Daoy (cell line): ENCODE data around the gene OAS1. TPM values are rescaled to one million over a fixed set of nuclear protein-coding genes. Genes with fewer than 3 reads are reported as not detected.

ENCODE experiments used
- DNase-seq: peaks from one replicate; pipeline ENCODE4 v3.0.0-alpha.2; 2015; ENCODE audit warnings: low read depth
- total RNA-seq: library from RNA; depleted of rRNA; stranded (reverse); fragments of >200 nt; shearing (Covaris generic); gene quantifications from 2 replicates; pipeline ENCODE4 v1.2.3, GENCODE V29; 2014; rRNA removed

The OAS1 gene
- 5.1 and 6.1 TPM in 2 replicates for total RNA-seq

DNA sequence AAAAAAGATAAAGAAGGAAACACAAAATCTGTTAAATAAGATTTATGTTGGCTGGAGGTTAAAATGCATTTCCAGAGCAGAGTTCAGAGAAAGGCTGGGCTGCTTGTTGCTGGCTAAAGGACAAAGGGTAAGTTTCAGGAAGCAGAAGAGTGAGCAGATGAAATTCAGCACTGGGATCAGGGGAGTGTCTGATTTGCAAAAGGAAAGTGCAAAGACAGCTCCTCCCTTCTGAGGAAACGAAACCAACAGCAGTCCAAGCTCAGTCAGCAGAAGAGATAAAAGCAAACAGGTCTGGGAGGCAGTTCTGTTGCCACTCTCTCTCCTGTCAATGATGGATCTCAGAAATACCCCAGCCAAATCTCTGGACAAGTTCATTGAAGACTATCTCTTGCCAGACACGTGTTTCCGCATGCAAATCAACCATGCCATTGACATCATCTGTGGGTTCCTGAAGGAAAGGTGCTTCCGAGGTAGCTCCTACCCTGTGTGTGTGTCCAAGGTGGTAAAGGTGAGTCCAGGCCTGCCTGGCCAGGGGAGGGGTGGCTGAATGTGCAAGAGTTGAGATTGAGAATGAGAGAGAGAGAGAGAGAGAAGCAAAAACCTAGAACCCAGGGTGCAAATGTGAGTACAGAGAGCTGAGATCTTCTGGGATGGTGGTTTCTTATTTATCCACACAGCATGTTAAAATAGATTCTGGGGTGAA, at the start of gene OAS1:
Gene OAS1, plus strand, starts transcription at position 251 of the 703 bp plus-strand sequence. Its CDS starts 78 bp downstream, at position 329.
- peak; percentile 66 for DNase-seq

DNA sequence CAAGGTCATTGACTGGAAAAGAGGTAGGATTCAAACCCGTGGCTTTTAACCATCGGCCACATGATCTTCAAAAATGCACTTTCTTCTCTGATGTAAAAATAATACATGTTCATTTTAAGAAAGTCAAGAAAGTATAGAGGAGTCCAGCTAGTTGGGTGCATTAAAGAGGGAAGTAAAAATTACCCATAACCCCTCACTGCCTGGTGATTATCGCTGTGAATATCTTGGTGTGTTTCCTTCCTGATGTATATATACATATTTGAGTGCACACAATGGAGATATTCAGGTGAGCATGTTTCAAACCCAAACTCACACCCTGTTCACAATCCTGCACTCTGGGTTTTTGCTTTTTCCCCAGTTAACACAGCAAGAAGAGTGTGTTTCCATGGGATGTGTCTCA, 47.5 kb upstream of the OAS1 start:
- no peak for DNase-seq

DNA sequence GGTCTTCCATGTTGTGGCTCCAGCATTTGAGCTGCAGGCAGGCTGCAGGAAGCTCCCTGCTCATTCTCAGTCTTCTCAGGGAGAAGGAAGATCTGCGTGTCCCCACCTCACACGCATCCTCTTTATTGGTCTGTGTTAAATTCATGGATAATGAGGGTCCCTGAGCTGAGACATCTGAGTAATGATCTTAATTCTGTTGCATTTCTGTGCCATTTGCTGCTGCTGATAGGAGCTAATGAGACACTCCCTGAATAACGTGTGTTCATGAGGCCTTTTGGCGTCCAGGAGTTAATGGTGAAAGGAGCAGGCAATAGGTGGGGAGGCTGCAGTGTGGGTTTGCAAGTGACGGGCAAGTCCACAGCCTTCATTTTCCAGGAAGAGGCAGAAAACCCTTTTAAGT, 46.6 kb upstream of the OAS1 start:
- DNase-seq: no peak

DNA sequence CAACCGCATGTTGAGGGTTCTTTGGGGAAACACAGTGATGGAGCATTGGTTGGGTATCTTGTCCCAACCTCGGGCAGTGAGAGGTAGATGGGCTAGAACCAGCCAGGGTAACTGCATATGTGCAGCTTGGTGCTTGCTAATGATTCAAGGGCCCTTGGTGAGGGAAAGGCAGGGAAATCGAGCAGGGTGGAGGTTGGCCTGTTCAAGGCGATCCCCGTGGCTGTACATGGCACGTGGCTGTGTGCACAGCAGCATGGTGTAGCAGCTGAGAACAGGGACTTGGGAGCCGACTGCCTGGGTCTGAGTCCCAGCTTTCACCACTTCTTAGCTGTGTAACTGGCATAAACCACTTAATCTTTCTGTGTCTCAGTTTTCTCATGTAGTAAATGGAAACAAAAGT, 45.5 kb upstream of the OAS1 start:
- DNase-seq: no peak

GRCh38 chr12:112862636-112863290, 44.0 kb upstream of the OAS1 start:
- DNase-seq: no peak

DNA sequence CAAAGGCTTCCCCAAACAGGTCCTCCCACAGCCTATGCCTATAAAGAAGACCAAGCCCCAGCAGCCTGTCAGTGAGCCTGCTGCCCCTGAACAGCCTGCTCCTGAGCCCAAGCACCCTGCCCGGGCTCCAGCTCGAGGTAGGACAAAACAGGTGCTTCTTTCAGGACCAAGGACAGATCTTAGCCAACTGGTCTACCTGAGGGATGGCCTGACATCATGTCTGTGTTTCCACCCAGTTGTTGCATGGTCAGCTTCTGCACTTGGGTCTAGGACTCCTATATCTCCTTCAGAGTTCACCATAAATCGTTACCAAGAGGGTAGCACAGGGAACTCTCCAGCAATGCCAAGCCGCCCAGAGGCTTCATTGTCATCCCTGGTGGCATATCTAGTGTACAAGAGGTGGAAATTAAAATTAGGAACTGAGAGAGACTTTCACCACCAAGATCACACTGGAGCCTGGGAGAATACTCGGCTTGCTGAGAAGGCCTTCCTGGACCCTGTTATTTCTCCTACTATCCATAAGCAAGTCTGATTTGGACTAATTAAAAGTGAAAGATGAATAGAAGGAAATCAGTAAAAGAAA, 38.2 kb upstream of the OAS1 start:
- DNase-seq: no peak

GRCh38 chr12:112869091-112869490, 37.7 kb upstream of the OAS1 start:
- no peak for DNase-seq

GRCh38 chr12:112869778-112870177, 37.0 kb upstream of the OAS1 start:
- no peak for DNase-seq

GRCh38 chr12:112870267-112870980, 36.3 kb upstream of the OAS1 start:
- DNase-seq: no peak

- peak; percentile 44 for DNase-seq
Observed at GRCh38 chr12:112875608-112876007, 31.2 kb upstream of the OAS1 start.

DNA sequence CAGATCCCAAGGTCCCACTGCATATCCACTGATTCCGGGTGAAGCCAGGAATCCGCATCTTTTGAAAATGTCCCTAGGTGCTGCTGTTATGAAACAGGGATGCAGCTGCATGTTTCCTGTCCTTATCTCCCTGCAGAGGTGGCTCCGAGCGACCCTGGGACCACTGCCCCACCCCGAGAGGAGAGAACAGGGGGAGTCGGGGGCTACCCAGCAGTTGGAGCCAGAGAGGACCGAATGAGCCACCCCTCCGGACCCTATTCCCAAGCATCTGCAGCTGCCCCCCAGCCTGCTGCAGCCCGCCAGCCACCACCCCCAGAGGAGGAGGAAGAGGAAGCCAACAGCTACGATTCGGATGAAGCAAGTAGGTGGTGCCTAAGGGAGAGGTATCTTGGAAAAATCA, 30.3 kb upstream of the OAS1 start:
- no peak for DNase-seq

- DNase-seq: no peak
Observed at GRCh38 chr12:112877006-112877405, 29.8 kb upstream of the OAS1 start.

GRCh38 chr12:112878488-112878887, 28.3 kb upstream of the OAS1 start:
- no peak for DNase-seq

DNA sequence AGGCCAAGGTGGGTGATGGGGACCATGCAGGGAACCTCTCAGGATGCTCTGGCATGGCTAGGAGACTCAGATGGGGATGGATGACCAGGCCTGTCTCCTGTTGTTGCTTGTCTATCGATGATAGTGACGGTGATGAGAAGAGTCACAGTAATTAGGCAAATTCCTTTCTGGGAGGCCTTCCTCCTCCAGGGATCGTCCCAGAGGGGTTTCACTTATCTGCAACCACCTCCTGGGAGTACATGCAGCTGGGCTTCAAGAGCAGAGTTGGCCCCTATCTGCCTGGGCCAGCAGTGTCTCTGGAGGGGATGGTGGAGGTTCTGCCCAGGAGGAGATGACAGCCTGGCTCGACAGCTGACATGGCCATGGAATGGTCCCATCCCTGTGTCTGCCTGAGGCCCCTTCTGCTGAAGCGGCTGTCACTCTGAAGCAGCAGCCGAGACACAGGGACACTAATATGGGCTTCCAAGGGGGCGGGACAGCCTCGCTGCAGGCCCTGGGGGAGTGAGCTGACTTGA, 27.5 kb upstream of the OAS1 start:
- DNase-seq: no peak

GRCh38 chr12:112881602-112882001, 25.2 kb upstream of the OAS1 start:
- no peak for DNase-seq

DNA sequence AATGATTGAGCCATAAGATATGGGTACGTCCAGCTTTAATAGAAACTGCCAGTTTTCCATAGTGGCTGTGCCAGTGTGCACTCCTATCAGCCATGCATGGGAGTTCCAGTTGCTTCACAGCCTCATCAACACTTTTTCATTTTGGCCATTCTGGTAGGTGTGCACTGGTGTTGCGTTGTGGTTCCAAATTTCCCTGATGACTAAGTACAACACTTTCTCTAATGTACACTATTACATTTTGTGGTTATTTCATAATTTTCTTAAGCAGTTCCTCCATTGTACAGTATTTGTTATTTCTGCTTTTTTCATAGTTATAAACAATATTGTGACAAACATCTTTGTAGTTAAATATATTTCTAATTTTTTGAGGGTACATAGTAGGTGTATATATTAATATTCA, 21.5 kb upstream of the OAS1 start:
- DNase-seq: no peak

- no peak for DNase-seq
Observed at GRCh38 chr12:112887550-112887949, 19.2 kb upstream of the OAS1 start.

- DNase-seq: no peak
Observed at GRCh38 chr12:112891093-112892024, 15.4 kb upstream of the OAS1 start.

- DNase-seq: no peak
Observed at GRCh38 chr12:112892856-112893255, 13.9 kb upstream of the OAS1 start.

- DNase-seq: no peak
Observed at GRCh38 chr12:112894128-112894527, 12.6 kb upstream of the OAS1 start.

GRCh38 chr12:112898380-112898779, 8.4 kb upstream of the OAS1 start:
- no peak for DNase-seq
